ENCODE data around the gene KRT17.
"Not testable (repeated sequence)": the region's sequence is repeated elsewhere in the genome, so short reads cannot be mapped to it uniquely, and the experiment has no call there.

DNA sequence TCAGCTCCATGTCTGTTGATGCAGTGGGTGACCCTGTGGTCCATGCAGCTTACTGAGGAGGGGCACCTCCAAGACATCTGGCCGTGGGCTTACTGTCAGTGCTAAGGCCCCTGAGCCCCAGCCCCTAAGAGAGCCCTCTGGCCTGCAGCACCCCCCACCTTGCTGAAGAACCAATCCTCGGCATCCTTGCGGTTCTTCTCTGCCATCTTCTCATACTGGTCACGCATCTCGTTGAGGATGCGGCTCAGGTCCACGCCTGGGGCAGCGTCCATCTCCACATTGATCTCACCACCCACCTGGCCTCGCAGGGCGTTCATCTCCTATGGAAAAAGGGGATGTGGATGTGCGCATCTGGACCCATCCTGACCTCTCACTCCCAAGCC is 2.9 kb downstream of the KRT17 start:
- TF ChIP-seq CTCF, POLR2A (IDR thresholded peaks at IDR 0.05): not testable (repeated sequence)
